Hepatocyte (in vitro differentiated cells): Measurements from ENCODE around the gene IL2. TPM values are rescaled to one million over a fixed set of nuclear protein-coding genes. Genes with fewer than 3 reads are reported as not detected.

Source experiments
- DNase-seq: peaks from one replicate; pipeline ENCODE4 v3.0.0-alpha.2; 2016; ENCODE audit warnings: low spot score
- H2AFZ ChIP-seq: fragments of 200-600 bp; sonication (generic); 2 replicates; pipeline ENCODE4 v1.6.0; 2016; ENCODE audit warnings: antibody characterized with exemption, mild to moderate bottlenecking
- H3K27ac ChIP-seq: fragments of 200-600 bp; sonication (generic); 2 replicates; pipeline ENCODE4 v1.5.1; 2016; ENCODE audit warnings: mild to moderate bottlenecking
- H3K27me3 ChIP-seq: fragments of 200-600 bp; sonication (generic); 2 replicates; pipeline ENCODE4 v1.6.1; 2016
- H3K36me3 ChIP-seq: fragments of 200-600 bp; sonication (generic); replicated peaks from 2 replicates; pipeline ENCODE4 v1.5.1; 2016; ENCODE audit warnings: low read depth; ENCODE audit not compliant: insufficient read depth
- H3K4me1 ChIP-seq: fragments of 200-600 bp; sonication (generic); 2 replicates; pipeline ENCODE4 v1.5.1; 2016; ENCODE audit warnings: mild to moderate bottlenecking, moderate library complexity; ENCODE audit not compliant: insufficient read depth
- H3K4me2 ChIP-seq: fragments of 200-600 bp; sonication (generic); 2 replicates; pipeline ENCODE4 v1.6.0; 2016
- H3K4me3 ChIP-seq: fragments of 200-600 bp; sonication (generic); 2 replicates; pipeline ENCODE4 v1.5.1; 2016; ENCODE audit warnings: mild to moderate bottlenecking
- H3K79me2 ChIP-seq: fragments of 200-600 bp; sonication (generic); 2 replicates; pipeline ENCODE4 v1.6.0; 2017; ENCODE audit warnings: mild to moderate bottlenecking
- H3K9me2 ChIP-seq: fragments of 200-600 bp; sonication (generic); replicated peaks from 2 replicates; pipeline ENCODE4 v1.6.0; 2017; ENCODE audit warnings: mild to moderate bottlenecking; ENCODE audit not compliant: insufficient read depth
- H3K9me3 ChIP-seq: fragments of 200-600 bp; sonication (generic); 2 replicates; pipeline ENCODE4 v1.5.1; 2016; ENCODE audit warnings: low read depth, mild to moderate bottlenecking
- H4K20me1 ChIP-seq: fragments of 200-600 bp; sonication (generic); 2 replicates; pipeline ENCODE4 v1.6.0; 2016; ENCODE audit warnings: mild to moderate bottlenecking; ENCODE audit not compliant: insufficient read depth, poor library complexity, severe bottlenecking
- EZH2 ChIP-seq: fragments of 200-600 bp; sonication (generic); IDR thresholded peaks from 2 replicates; pipeline ENCODE4 v1.6.1; 2016; ENCODE audit warnings: antibody characterized with exemption, mild to moderate bottlenecking, borderline replicate concordance
- EZH2phosphoT487 ChIP-seq: fragments of 200-600 bp; sonication (generic); IDR thresholded peaks from one replicate; pipeline ENCODE4 v1.6.1; 2018; ENCODE audit warnings: antibody characterized with exemption, mild to moderate bottlenecking, low read depth, moderate library complexity; ENCODE audit not compliant: unreplicated experiment, severe bottlenecking
- WGBS: methylation state at CpG from one replicate; pipeline ENCODE4 v1.1.6; 2016; ENCODE audit warnings: low lambda C conversion rate; ENCODE audit errors: missing lambda C conversion rate; 5-methylcytosine and 5-hydroxymethylcytosine counted together
- polyA plus RNA-seq: library from polyadenylated mRNA; unstranded; fragments of >200 nt; fragmentation: Nextera tagmentation; extraction: Ambion mirVana; gene quantifications from 2 replicates; pipeline ENCODE4 v1.2.1, GENCODE V29; 2016
- total RNA-seq: library from RNA; depleted of rRNA; stranded (reverse); fragments of >200 nt; gene quantifications from 2 replicates; pipeline ENCODE4 v1.2.3, GENCODE V29; 2014
- TF ChIP-seq, protein P1 (sequence below): fragments of 200-600 bp; sonication (generic); IDR thresholded peaks from 2 replicates; pipeline ENCODE4 v1.5.1; 2016; ENCODE audit warnings: antibody characterized with exemption, mild to moderate bottlenecking; ENCODE audit not compliant: poor library complexity

The IL2 gene
- total and polyA plus RNA-seq, 2 experiments from 2014 or later: not detected

DNA sequence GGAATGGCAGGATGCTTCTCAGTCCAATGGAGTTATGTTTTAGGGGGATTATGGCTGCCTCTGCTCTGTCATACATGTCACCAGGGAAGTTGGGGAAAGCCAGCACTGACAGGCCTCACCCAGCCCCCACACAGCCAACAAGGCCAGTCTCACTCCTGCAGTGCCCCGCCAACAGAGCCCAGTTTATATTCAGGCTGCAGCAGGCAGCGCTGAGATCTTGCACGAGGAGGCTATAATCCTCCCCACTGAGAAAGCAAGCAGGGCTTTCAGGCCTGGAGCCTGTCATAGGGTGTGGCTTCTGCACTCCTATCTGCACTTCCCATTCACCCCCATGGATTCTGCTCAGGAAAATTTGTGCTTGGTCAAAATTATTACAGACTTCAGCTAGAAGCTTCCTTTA lies 52.7 kb downstream of the IL2 start:
- H3K27ac ChIP-seq: no peak overlapping the region
- H3K4me3 ChIP-seq: no peak overlapping the region
- H3K9me2 ChIP-seq: no peaks in the 10 kb centered on the region
- no peak overlapping the region for H2AFZ ChIP-seq
- H3K4me1 ChIP-seq: no peaks in the 10 kb centered on the region
- H3K79me2 ChIP-seq: no peaks in the 10 kb centered on the region
- H3K4me2 ChIP-seq: no peak overlapping the region
- H3K9me3 ChIP-seq: no peaks in the 10 kb centered on the region
- H4K20me1 ChIP-seq: no peaks in the 10 kb centered on the region
- WGBS: 29% methylated on average over 3 of the region's 3 CpGs
- TF ChIP-seq, protein P1, sequence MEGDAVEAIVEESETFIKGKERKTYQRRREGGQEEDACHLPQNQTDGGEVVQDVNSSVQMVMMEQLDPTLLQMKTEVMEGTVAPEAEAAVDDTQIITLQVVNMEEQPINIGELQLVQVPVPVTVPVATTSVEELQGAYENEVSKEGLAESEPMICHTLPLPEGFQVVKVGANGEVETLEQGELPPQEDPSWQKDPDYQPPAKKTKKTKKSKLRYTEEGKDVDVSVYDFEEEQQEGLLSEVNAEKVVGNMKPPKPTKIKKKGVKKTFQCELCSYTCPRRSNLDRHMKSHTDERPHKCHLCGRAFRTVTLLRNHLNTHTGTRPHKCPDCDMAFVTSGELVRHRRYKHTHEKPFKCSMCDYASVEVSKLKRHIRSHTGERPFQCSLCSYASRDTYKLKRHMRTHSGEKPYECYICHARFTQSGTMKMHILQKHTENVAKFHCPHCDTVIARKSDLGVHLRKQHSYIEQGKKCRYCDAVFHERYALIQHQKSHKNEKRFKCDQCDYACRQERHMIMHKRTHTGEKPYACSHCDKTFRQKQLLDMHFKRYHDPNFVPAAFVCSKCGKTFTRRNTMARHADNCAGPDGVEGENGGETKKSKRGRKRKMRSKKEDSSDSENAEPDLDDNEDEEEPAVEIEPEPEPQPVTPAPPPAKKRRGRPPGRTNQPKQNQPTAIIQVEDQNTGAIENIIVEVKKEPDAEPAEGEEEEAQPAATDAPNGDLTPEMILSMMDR: no peak
- TF ChIP-seq EZH2phosphoT487 (no peak), EZH2 (no peak)
- H3K27me3 ChIP-seq: no peaks in the 10 kb centered on the region
- no peaks in the 10 kb centered on the region for H3K36me3 ChIP-seq
- DNase-seq: no peak

Other genes with a start within 250 kb of the IL2 start
- not detected in 2 replicates for gene ADAD1, start 77.7 kb downstream of the IL2 start, total RNA-seq
- gene ADAD1, start 77.7 kb downstream of the IL2 start, polyA plus RNA-seq: not detected in 2 replicates
- not detected in 2 replicates for gene IL21, start 164.3 kb upstream of the IL2 start, total RNA-seq
- not detected in 2 replicates for gene IL21, start 164.3 kb upstream of the IL2 start, polyA plus RNA-seq